Measurements from ENCODE around the gene CYFIP2. TPM values are rescaled to one million over a fixed set of nuclear protein-coding genes. Genes with fewer than 3 reads are reported as not detected.

Gene CYFIP2
- total RNA-seq, 1 experiment from 2014 or later = 74.7 TPM

GRCh38 chr5:157335534-157336422 is 69.9 kb downstream of the CYFIP2 start:
- Histone ChIP-seq H3K9me3 (ENCODE audit: control insufficient read depth, low read depth, low read length) (no peaks in the 10 kb centered on the region), H3K27me3 (ENCODE audit: insufficient read depth, low read length) (no peaks in the 10 kb centered on the region), H3K14ac (ENCODE audit: insufficient read depth, low read length) (no peak overlapping the region), H3K23ac (ENCODE audit: insufficient read length, low read depth, low read length) (no peak overlapping the region), H3K56ac (ENCODE audit: insufficient read length, low read depth, low read length) (no peak overlapping the region), H4K20me1 (ENCODE audit: control insufficient read depth, insufficient read depth, insufficient read length) (no peaks in the 10 kb centered on the region), H3K23me2 (ENCODE audit: insufficient read length, low read depth, low read length, poor library complexity, severe bottlenecking) (no peaks in the 10 kb centered on the region), H2BK120ac (ENCODE audit: low read depth, low read length, poor library complexity, severe bottlenecking) (no peak overlapping the region), H2AK5ac (ENCODE audit: insufficient read length, low read length) (no peak overlapping the region), H3K4me1 (ENCODE audit: insufficient read depth, low read length) (no peaks in the 10 kb centered on the region), H3K4ac (ENCODE audit: low read depth, low read length) (no peak overlapping the region), H4K8ac (replicated peaks; ENCODE audit: insufficient read length, low read depth, low read length) (no peak overlapping the region), H2BK20ac (ENCODE audit: low read depth, low read length, poor library complexity, severe bottlenecking) (no peak overlapping the region), H3K4me2 (ENCODE audit: insufficient read depth, insufficient read length, low read length) (no peak overlapping the region), H3K79me1 (ENCODE audit: insufficient read depth, low read depth, low read length, poor library complexity, severe bottlenecking) (no peaks in the 10 kb centered on the region), H2BK15ac (ENCODE audit: low read depth, low read length) (no peak overlapping the region), H2BK12ac (ENCODE audit: insufficient read length, low read depth, low read length) (no peak overlapping the region), H3T11ph (ENCODE audit: low read length) (no peak overlapping the region), H2BK5ac (ENCODE audit: insufficient read length, low read length) (no peak overlapping the region), H4K91ac (ENCODE audit: insufficient read length, low read depth, low read length) (no peak overlapping the region), H3K9ac (ENCODE audit: extremely low read depth, insufficient read length, low read length) (no peak overlapping the region), H3K79me2 (ENCODE audit: insufficient read depth, low read length) (no peaks in the 10 kb centered on the region), H3K27ac (ENCODE audit: insufficient read length, low read depth, low read length) (no peak overlapping the region), H2AFZ (ENCODE audit: low read length) (no peak overlapping the region), H4K5ac (ENCODE audit: insufficient read length, low read depth, low read length) (no peak overlapping the region), H3K18ac (ENCODE audit: insufficient read length, low read depth, low read length) (no peak overlapping the region)
- no peaks in the 10 kb centered on the region for H3K4me1 Mint-ChIP-seq
- no peak for TF ChIP-seq CTCF (conservative IDR thresholded peaks at IDR 0.05)
- H3K27me3 Mint-ChIP-seq (ENCODE audit: low read depth) = no peaks in the 10 kb centered on the region
- H3K9me3 Mint-ChIP-seq = no peaks in the 10 kb centered on the region
- no CpG with 5 or more reads among the region's 8 CpGs for WGBS (ENCODE audit: extremely low coverage, insufficient read length, low lambda C conversion rate)
- 0 out of 7 replicates have a peak overlapping the region, but pooled peaks of 1 of the 3 experiments have one; percentile 27 for H3K27ac Mint-ChIP-seq
- DNase-seq = no peak
- no peak overlapping the region for H3K4me3 Mint-ChIP-seq
- H3K36me3 Mint-ChIP-seq (ENCODE audit: insufficient read depth in 1 of 3, low read depth in 3 of 3) = peaks cover 7 to 47% (median 40%) of the 10 kb centered on the region in 3 experiments; a peak in 6 of 7 replicates
